ENCODE data around the gene TANC2. TPM values are rescaled to one million over a fixed set of nuclear protein-coding genes. Genes with fewer than 3 reads are reported as not detected.
"Not testable (repeated sequence)": the region's sequence is repeated elsewhere in the genome, so short reads cannot be mapped to it uniquely, and the experiment has no call there.

Gene TANC2
- total RNA-seq, 3 donors from 2014 or later, result 8.2 to 30.3 (median 20.2) TPM

DNA sequence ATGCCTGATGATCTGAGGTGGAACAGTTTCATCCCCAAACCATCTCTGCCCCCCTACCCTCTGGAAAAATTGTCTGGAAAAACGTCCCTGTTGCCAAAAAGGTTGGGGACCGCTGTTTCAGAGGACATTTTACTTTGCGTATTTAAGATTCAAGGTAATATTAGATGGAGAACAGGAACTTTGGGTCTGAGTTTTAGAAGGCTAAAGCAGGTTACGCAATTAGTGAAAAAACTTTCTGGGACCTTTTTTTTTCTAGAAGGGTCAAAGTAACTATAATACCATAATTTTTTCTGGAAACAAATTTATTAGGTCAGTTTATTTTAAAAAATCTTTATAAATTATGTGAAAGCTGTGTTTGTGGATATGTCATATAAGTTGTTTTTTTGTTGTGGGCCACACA is 5.8 kb downstream of the TANC2 start:
- TF ChIP-seq, protein P1, sequence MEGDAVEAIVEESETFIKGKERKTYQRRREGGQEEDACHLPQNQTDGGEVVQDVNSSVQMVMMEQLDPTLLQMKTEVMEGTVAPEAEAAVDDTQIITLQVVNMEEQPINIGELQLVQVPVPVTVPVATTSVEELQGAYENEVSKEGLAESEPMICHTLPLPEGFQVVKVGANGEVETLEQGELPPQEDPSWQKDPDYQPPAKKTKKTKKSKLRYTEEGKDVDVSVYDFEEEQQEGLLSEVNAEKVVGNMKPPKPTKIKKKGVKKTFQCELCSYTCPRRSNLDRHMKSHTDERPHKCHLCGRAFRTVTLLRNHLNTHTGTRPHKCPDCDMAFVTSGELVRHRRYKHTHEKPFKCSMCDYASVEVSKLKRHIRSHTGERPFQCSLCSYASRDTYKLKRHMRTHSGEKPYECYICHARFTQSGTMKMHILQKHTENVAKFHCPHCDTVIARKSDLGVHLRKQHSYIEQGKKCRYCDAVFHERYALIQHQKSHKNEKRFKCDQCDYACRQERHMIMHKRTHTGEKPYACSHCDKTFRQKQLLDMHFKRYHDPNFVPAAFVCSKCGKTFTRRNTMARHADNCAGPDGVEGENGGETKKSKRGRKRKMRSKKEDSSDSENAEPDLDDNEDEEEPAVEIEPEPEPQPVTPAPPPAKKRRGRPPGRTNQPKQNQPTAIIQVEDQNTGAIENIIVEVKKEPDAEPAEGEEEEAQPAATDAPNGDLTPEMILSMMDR (IDR thresholded peaks at IDR 0.05), result no peak

DNA sequence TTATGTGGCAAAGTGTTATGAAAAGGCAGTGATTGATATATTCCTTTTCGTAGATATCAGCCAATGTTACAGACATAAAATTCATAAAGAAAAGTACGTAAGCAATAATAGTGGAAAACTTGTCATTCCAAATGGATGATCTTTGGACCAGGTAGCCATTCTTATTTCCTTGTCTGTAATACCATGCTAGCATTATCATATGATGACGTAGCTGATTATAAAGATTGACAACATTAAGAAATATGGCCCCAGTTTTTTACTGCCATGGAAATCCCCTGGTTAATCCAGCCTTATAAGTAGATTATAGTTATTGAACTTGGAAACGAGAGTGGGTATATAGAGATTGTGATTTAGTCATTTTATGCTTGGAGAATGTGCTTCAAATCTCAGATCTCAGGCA is 8.8 kb downstream of the TANC2 start:
- peak; percentile 42 for ATAC-seq
- TF ChIP-seq, protein P1 (IDR thresholded peaks at IDR 0.05), result no peak
- intact Hi-C loops (cut with DNase I, micrococcal nuclease), result no loop called here
- Histone ChIP-seq H3K4me3 (no peak overlapping the region), H3K36me3 (ENCODE audit: low read depth) (no peaks in the 10 kb centered on the region), H3K4me1 (ENCODE audit: low read depth) (no peaks in the 10 kb centered on the region), H3K9me3 (peaks cover 4% of the 10 kb centered on the region)
- no peak for DNase-seq

More for the DNA sequence above, 5.8 kb downstream of the TANC2 start:
- peaks cover 3% of the 10 kb centered on the region for H3K9me3 ChIP-seq
- no peak overlapping the region for H3K4me3 ChIP-seq
- H3K4me1 ChIP-seq (ENCODE audit: low read depth), result peaks cover 16% of the 10 kb centered on the region
- intact Hi-C loops (cut with DNase I, micrococcal nuclease), result no loop called here
- H3K36me3 ChIP-seq (ENCODE audit: low read depth), result no peaks in the 10 kb centered on the region
- ATAC-seq (no peak), DNase-seq (no peak)

DNA sequence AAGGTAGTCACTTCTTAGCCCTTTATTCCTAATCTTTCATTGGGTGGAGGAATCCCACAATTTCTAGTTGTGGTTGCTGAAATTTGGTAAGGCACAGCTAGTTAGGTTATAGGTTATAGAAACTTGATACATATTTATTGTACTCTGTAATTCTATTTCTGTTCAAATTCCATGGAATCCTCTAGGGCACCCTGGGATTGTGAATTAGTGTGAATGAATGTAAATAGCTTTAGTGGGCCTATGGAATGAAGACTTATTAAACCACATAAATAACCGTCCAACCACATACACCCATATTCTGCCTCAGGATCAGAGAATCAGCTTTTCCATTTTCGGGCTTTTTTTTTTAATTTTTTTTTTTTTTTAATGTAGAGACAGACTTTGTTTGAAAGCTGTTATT is 9.2 kb downstream of the TANC2 start:
- Histone ChIP-seq H3K9me3 (peaks cover 4% of the 10 kb centered on the region), H3K4me3 (no peak overlapping the region), H3K36me3 (ENCODE audit: low read depth) (no peaks in the 10 kb centered on the region), H3K4me1 (ENCODE audit: low read depth) (no peaks in the 10 kb centered on the region)
- TF ChIP-seq, protein P1 (IDR thresholded peaks at IDR 0.05), result no peak
- intact Hi-C loops (cut with DNase I, micrococcal nuclease), result no loop called here
- ATAC-seq (no peak), DNase-seq (no peak)

DNA sequence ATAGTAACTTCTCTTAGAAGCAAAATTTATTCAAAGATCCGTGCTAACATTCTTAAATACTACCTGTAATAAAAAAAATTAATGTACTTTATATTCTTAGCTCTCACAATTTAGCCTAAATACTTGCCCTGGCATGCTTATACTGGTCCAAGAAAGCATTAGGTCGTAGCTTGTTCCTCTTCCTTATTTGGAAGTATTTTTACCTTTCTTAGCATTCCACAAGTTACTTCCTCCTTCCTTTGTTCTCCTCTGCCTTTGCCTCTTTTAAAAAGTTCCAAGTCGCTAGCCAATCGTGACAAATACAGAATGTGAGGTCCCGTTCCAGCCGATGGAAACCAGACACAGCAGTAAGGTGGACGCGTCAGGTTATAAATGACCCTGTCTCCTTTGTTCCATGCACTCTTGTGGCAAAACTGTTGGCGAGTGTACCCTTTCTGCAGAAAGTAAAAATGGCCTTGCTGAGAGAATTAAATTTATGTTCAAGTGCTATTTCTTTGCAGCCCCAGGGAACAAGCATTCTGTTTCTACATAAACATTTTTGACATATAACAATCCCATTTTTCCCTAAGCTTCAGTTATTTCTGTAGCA is 10.7 kb downstream of the TANC2 start:
- H3K36me3 ChIP-seq (ENCODE audit: low read depth); H3K9me3 ChIP-seq; H3K4me1 ChIP-seq (ENCODE audit: low read depth); ATAC-seq; DNase-seq; H3K4me3 ChIP-seq; intact Hi-C loops (cut with DNase I, micrococcal nuclease): not testable (repeated sequence)

DNA sequence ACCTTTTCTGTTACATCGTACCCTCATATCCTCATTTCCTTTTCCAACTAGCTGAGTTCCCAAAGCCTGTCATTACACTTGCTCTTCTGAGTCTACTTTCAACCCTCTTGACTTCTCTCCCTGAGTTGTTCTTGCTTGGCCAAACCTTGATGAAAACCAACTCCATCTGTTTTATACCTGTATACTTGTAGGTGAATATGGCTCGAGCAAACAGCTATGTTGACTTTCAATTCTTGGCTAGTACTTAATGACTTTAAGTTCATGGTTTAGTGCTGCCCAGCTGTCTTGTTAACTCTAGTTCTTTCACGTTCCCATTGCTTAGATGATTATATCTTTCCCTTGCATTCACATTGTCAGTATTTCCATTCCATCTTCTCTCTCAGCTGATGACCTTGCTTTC is 14.8 kb downstream of the TANC2 start:
- TF ChIP-seq, protein P1 (IDR thresholded peaks at IDR 0.05), result no peak
- H3K4me3 ChIP-seq, result no peak overlapping the region
- no peak for ATAC-seq
- H3K9me3 ChIP-seq, result peaks cover 24% of the 10 kb centered on the region
- no peaks in the 10 kb centered on the region for H3K4me1 ChIP-seq (ENCODE audit: low read depth)
- no peaks in the 10 kb centered on the region for H3K36me3 ChIP-seq (ENCODE audit: low read depth)
- intact Hi-C loops (cut with DNase I, micrococcal nuclease), result no loop called here
- DNase-seq, result no peak

DNA sequence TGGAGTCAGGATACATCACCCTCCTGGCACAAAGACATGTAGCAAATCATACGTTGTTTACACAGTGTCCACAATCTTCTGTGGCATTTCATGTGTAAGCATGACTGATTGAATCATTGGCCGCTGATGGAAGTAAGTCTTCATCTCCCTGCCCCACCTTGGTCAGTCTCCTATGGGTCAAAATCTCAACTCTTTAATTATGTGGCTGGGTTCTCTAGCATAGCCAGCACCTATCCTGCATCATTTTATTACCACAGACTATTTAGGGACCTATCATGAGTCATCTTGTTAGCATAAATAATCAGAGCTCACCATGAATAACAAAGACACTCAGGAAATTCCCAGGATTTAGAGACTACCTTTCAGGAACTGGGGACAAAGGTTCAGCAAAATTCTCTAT is 15.9 kb downstream of the TANC2 start:
- Histone ChIP-seq H3K36me3 (ENCODE audit: low read depth) (no peaks in the 10 kb centered on the region), H3K9me3 (peaks cover 20% of the 10 kb centered on the region), H3K4me1 (ENCODE audit: low read depth) (no peaks in the 10 kb centered on the region), H3K4me3 (no peak overlapping the region)
- TF ChIP-seq, protein P1 (IDR thresholded peaks at IDR 0.05), result no peak
- no peak for ATAC-seq
- intact Hi-C loops (cut with DNase I, micrococcal nuclease), result no loop called here
- no peak for DNase-seq
